OCI-LY1 (cell line): ENCODE results near the gene SLC2A1.
A peak's percentile ranks its signal among the peaks of the same experiment; 100 is the strongest.

Experiments
- H2AFZ ChIP-seq: fragments of 200-600 bp; sonication (generic), shearing (Covaris generic); 2 replicates; pipeline ENCODE4 v1.6.0; 2014; ENCODE audit warnings: antibody characterized with exemption, mild to moderate bottlenecking, low read length
- H3F3A ChIP-seq: fragments of 200-600 bp; sonication (generic), shearing (Covaris generic); 2 replicates; pipeline ENCODE4 v1.6.0; 2014; ENCODE audit warnings: mild to moderate bottlenecking, antibody characterized with exemption, low read length, moderate library complexity; ENCODE audit not compliant: insufficient read depth
- H3K27ac ChIP-seq: fragments of 200-600 bp; sonication (generic); 2 replicates; pipeline ENCODE4 v1.5.1; 2014; ENCODE audit warnings: low read length, mixed run types, mild to moderate bottlenecking, low read depth; ENCODE audit not compliant: poor library complexity, severe bottlenecking
- H3K27me3 ChIP-seq: fragments of 200-600 bp; sonication (generic); 2 replicates; pipeline ENCODE4 v1.6.0; 2014; ENCODE audit warnings: antibody characterized with exemption, mild to moderate bottlenecking, low read length, moderate library complexity; ENCODE audit not compliant: insufficient read depth
- H3K36me3 ChIP-seq: fragments of 200-600 bp; sonication (generic); 2 replicates; pipeline ENCODE4 v1.6.1; 2014; ENCODE audit warnings: mild to moderate bottlenecking, antibody characterized with exemption, low read length, moderate library complexity, mixed read lengths; ENCODE audit not compliant: insufficient read depth
- H3K4me1 ChIP-seq: fragments of 200-600 bp; sonication (generic); 2 replicates; pipeline ENCODE4 v1.5.1; 2014; ENCODE audit warnings: mild to moderate bottlenecking, low read length, moderate library complexity; ENCODE audit not compliant: insufficient read depth, severe bottlenecking
- H3K4me2 ChIP-seq: fragments of 200-600 bp; sonication (generic), shearing (Covaris generic); 2 replicates; pipeline ENCODE4 v1.6.1; 2014; ENCODE audit warnings: low read length
- H3K4me3 ChIP-seq: fragments of 200-600 bp; sonication (generic); 2 replicates; pipeline ENCODE4 v1.5.1; 2014; ENCODE audit warnings: low read length, low read depth, mild to moderate bottlenecking, mixed read lengths; ENCODE audit not compliant: poor library complexity, severe bottlenecking
- H3K79me2 ChIP-seq: fragments of 200-600 bp; shearing (Covaris generic); 2 replicates; pipeline ENCODE4 v1.6.1; 2016; ENCODE audit warnings: mixed run types, low read length, mixed read lengths; ENCODE audit not compliant: insufficient read depth
- H3K9ac ChIP-seq: fragments of 200-600 bp; sonication (generic), shearing (Covaris generic); 2 replicates; pipeline ENCODE4 v1.6.1; 2014; ENCODE audit warnings: mild to moderate bottlenecking, low read length, mixed read lengths
- H3K9me2 ChIP-seq: fragments of 200-600 bp; sonication (generic), shearing (Covaris generic); 2 replicates; pipeline ENCODE4 v1.6.1; 2014; ENCODE audit warnings: low read depth, mild to moderate bottlenecking, low read length, mixed read lengths
- H3K9me3 ChIP-seq: fragments of 200-600 bp; shearing (Covaris generic); 2 replicates; pipeline ENCODE4 v1.6.1; 2014; ENCODE audit warnings: low read length, mixed read lengths
- H4K20me1 ChIP-seq: fragments of 200-600 bp; sonication (generic), shearing (Covaris generic); 2 replicates; pipeline ENCODE4 v1.6.0; 2016; ENCODE audit warnings: mild to moderate bottlenecking, low read length; ENCODE audit not compliant: insufficient read depth
- CTCF ChIP-seq: fragments of 200-600 bp; sonication (generic), shearing (Covaris generic); IDR thresholded peaks from 2 replicates; pipeline ENCODE4 v1.5.1; 2017; ENCODE audit warnings: mild to moderate bottlenecking, antibody characterized with exemption, low read length, moderate library complexity, mixed read lengths
- EZH2 ChIP-seq: fragments of 200-600 bp; sonication (generic), shearing (Covaris generic); IDR thresholded peaks from 2 replicates; pipeline ENCODE4 v1.8.0; 2017; ENCODE audit warnings: borderline replicate concordance, mixed run types, mild to moderate bottlenecking, antibody characterized with exemption, low read length, moderate library complexity, mixed read lengths

Gene SLC2A1

GRCh38 chr1:42966688-42967612, 8.3 kb upstream of the SLC2A1 start:
- H3K9me3 ChIP-seq = no peaks in the 10 kb centered on the region
- H3F3A ChIP-seq = no peaks in the 10 kb centered on the region
- H3K9me2 ChIP-seq = no peaks in the 10 kb centered on the region
- no peak overlapping the region for H3K4me3 ChIP-seq
- no peaks in the 10 kb centered on the region for H3K27me3 ChIP-seq
- no peak overlapping the region for H3K9ac ChIP-seq
- no peak overlapping the region for H2AFZ ChIP-seq
- no peak overlapping the region for H3K4me2 ChIP-seq
- H3K36me3 ChIP-seq = no peaks in the 10 kb centered on the region; the same call in 1 of the 2 replicates
- H3K4me1 ChIP-seq = peaks cover 23% of the 10 kb centered on the region
- no peak for TF ChIP-seq EZH2
- no peak for TF ChIP-seq CTCF
- no peaks in the 10 kb centered on the region for H4K20me1 ChIP-seq
- H3K27ac ChIP-seq = no peak overlapping the region
- H3K79me2 ChIP-seq = no peaks in the 10 kb centered on the region

- H3K4me1 ChIP-seq = peaks cover 39% of the 10 kb centered on the region
- no peaks in the 10 kb centered on the region for H3K79me2 ChIP-seq
- no peak overlapping the region for H3K27ac ChIP-seq
- no peak overlapping the region for H3K4me3 ChIP-seq
- peaks cover 8% of the 10 kb centered on the region; the same call in 1 of the 2 replicates for H3F3A ChIP-seq
- no peak overlapping the region for H3K4me2 ChIP-seq
- no peak overlapping the region for H3K9ac ChIP-seq
- H4K20me1 ChIP-seq = no peaks in the 10 kb centered on the region
- H3K27me3 ChIP-seq = no peaks in the 10 kb centered on the region
- no peak overlapping the region for H2AFZ ChIP-seq
- TF ChIP-seq EZH2 = no peak
- TF ChIP-seq CTCF = no peak
- no peaks in the 10 kb centered on the region; the same call in 1 of the 2 replicates for H3K36me3 ChIP-seq
- H3K9me3 ChIP-seq = no peaks in the 10 kb centered on the region
- H3K9me2 ChIP-seq = no peaks in the 10 kb centered on the region
Observed at GRCh38 chr1:42965378-42965777, 6.7 kb upstream of the SLC2A1 start.

- Histone ChIP-seq H3K4me2 (peak overlapping the region; percentile 74; the same call in 1 of the 2 replicates), H3K9ac (no peak overlapping the region)
- TF ChIP-seq CTCF (no peak), EZH2 (no peak)
Observed at GRCh38 chr1:42964044-42964812, 5.6 kb upstream of the SLC2A1 start.

More at GRCh38 chr1:42964044-42964812, 5.6 kb upstream of the SLC2A1 start:
- H2AFZ ChIP-seq = no peak overlapping the region
- peaks cover 50% of the 10 kb centered on the region for H3K4me1 ChIP-seq
- H3F3A ChIP-seq = peaks cover 8% of the 10 kb centered on the region; the same call in 1 of the 2 replicates
- no peaks in the 10 kb centered on the region for H3K27me3 ChIP-seq
- peak overlapping the region; percentile 87 for H3K27ac ChIP-seq
- H3K79me2 ChIP-seq = no peaks in the 10 kb centered on the region
- no peaks in the 10 kb centered on the region for H3K9me2 ChIP-seq
- no peaks in the 10 kb centered on the region for H4K20me1 ChIP-seq
- no peaks in the 10 kb centered on the region for H3K9me3 ChIP-seq
- no peaks in the 10 kb centered on the region; the same call in 1 of the 2 replicates for H3K36me3 ChIP-seq
- no peak overlapping the region for H3K4me3 ChIP-seq
